Stimulated activated CD4-positive, alpha-beta T cell treated with anti-CD3 and anti-CD28 coated beads, Interleukin-4, amount 100 ng/mL, for 4 hours (primary cell): ENCODE measurements around the gene ZNF335.
"Not testable (repeated sequence)": the region's sequence is repeated elsewhere in the genome, so short reads cannot be mapped to it uniquely, and the experiment has no call there.

Experiments
- DNase-seq, 2 experiments: peaks; one replicate each; pipeline ENCODE4 v3.0.0-alpha.2; 2020

Gene ZNF335

DNA sequence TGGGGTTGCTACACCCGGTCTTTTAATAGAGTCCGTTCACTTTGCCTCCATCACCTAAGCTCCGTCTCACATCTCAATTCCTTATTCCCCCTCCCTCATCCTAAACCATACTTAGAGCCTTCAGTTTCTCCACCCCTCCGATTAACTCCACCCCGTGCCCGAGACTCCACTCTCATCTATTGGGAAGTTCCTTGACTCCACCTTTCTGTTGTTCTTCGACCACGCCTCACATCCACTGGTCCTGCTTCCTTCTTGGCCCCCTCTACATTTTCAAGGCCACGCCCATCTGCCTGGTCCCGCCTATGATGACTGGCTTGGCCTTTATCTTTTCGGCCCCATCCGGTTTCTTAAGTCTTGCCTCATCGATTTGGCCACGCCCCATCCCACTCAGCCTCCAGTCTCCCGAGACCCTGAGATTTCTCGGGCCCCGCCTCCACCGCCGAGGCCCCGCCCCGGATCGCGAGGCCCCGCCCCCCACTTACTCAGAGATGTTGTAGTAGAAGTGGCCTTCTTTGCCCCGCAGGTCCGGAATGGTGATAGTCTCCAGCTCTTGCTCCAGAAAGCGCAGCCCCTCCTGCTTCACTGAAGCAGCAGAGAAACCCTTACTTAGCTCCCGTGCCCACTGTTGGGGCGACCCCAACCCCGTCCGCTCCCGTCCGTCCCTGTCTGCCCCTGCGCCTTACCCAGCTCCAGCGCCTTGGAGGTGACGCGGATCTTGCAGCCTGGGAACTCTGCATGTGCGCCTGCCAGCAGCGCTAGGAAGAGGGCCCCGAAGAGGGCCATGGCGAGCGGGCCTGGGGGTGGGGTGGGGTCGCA lies 61.1 kb downstream of the ZNF335 start:
- peak; percentile 87 to 89 for DNase-seq

DNA sequence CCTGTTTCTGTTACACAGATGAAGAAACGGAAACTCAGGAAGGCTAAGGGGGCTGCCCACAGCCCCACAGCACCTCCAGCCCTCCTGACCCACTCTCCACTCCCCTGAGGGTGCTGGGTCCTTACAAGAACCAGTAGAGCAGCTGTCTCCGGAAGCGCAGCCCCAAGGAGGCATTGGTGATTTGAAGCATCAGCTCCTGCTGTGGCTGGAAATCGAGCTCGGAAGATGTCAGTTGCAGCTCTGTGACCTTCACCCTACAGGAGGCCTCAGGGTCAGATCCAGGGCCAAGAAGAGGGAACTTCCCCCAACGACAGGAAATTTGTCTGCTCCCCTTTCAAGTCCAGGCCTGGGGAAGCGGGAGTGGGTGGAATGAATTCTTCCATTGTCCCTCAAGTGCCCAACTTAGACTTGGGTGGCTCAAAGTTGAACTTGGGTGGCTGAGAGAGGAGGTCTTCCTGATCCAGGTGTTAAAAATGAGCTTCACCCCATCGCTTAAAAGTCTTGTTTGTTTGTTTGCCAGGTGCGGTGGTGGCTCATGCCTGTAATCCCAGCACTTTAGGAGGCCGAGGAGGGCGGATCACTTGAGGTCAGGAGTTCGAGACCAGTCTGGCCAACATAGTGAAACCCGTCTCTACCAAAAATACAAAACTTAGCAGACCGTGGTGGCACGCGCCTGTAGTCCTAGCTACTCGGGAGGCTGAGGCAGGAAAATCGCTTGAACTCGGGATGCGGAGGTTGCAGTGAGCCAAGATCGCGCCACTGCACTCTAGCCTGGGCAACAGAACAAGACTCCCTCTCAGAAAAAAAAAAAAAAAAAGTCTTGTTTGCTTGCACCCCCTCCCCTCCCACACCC lies 62.0 kb downstream of the ZNF335 start:
- DNase-seq: no peak

DNA sequence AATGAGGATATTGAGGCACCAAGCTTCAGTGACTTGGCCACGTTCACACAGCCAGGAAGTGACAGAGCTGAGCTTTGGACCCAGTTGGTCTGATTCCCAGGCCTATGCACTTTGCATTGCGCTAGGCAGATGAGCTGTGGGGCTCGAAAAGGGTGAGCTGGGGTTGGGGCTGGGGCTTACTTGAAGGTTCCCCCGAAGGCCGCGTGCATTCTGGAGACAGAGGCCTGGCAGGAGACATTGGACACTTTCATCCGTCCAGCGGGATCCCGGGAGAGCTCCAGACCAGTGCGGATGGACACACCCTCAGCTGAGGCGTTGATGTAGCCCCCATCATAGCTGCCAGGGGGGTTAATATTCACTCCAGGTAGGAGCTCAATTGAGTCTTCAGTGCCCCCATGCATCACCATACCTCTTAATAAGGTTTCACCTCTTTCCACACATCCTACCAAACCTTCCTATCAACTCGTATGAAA lies 62.6 kb downstream of the ZNF335 start:
- no peak for DNase-seq

DNA sequence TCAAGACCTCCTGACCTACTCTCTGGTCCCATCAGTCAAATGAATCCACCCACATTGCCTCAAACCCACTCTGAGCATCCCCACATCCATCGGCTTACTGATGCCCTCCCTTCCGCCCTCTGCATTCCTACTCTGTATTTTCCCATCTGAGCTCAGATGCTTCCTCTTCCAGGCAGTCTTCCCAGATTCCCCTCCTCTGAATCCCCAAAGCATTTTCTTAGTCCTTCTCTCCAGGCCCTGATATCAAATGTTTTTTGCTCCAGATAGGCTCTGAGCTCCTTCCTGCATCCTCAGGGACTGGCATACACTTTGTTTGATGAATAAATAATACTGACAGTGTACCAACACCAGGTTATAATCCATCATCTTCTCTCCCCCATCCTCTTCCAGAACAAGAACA lies 63.9 kb downstream of the ZNF335 start:
- DNase-seq: no peak

DNA sequence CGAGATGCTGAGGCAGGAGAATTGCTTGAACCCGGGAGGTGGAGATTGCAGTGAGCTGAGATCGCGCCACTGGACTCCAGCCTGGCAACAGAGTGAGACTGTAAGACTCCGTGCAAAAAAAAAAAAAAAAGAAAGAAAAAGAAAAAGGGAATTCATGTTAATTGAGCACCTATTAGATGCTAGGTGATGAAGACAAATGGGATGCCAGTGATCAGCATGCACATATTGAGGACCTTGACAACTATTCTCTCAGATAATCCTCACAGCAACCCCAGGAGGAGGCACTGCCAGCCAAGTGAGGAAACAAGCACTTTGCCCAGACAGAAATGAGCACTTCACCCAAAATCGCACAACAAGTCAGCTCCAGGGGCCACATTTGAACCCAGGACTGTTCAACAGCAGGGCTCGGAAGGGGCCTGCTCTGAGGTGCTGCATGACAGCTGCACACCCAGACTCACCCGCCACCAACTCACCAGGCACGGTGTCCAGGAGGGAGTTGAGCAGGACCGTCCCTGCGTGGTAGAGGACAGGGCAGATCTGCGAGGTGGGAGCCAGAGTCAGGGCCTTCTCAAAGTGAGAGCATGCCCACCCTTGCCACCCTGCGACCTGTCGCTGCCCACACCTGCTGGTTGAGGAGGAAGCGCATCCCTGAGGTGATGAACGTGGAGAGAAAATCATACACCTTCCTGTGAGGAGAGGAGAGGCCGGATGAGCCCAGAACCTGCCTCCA lies 64.6 kb downstream of the ZNF335 start:
- DNase-seq: no peak

DNA sequence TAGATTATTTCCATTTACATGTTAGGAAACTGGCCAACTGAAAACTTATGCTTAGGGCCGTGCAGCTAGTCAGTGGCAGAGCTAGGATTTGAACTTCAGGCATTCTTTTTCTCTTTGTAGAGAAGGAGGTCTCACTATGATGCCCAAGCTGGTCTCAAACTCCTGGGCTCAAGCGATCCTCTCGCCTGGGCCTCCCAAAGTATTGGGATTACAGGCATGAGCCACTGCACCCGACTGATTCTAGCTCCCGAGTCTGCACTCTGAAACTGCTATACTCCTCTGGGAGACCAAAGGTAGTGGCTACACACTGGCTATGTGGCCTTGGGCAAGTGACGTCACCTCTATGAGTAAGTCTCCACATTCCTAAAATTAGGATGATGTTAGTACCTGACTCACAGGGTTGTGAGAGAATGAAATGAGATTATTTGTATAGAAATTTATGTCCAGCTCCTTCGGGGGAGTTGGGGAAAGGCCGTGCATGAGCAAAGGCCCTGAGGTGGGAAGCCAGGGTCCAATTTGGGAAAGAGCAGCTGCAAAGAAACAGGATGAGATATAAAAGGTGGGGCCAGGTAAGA lies 66.4 kb downstream of the ZNF335 start:
- no peak for DNase-seq

DNA sequence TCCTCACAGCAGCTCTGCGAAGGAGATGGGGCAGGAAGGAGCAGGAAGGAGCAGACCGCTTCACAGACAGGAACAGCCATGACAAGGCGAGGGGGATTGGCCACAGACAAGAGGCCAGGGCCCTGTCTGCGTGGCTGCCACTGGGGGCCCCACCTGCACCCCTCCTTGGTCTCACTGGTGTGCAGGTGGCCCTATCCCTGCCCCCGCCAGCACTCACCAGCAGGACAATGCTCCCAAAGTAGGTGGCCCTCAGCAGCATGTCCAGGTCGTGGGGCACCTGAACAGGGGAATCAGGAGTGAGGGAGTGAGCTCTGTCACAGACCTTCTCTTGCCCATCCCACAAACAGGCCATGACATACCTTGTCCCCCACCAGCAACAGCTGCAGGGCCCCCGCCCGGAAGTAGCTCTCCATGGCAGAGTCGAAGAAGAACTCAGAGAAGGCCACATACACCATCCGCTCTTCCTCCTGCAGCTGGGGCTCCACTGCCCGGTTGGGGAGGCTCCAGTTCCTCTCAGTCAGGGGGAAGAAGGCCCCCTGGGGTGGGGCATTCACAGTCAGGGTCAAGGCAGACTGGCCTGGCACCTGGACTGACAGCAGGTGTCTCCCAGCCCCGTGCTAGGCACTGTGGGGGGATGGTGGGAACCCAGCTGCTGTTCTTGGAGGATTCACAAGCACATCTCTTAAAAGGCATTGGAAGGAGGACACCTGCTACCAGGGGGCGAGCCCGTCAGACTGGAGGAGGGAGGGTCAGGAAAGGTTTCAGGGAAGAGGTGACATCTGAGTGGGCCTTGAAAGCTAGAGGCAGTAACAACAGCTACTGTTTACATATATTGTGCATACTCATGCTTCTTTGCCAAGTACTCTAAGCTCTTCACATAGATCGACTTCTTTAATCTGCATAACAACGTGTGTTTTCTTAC lies 67.2 kb downstream of the ZNF335 start:
- no peak for DNase-seq

DNA sequence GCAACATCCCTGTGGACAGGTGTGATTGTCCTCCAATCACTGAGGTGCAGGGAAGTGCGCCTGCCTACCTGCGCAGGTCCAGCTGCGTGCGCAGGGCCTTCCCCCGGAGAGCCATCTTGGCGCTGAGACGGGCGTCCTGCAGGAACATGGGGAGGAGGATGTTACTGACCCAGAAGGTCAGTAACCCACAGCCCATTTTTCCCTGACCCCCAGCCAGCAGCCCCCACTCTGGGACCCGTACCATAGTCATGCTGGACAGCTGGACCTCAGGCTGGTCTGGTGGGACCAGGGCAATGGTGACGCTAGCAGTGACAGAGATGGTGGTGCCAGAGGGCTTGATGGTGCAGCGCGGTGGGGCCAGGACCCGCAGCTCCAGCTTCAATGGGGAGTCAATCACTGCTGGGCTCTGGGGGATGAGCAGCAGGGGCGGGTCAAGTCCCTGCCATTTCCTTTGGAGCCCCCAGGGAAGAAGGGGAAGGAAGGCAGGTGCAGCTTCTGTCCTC lies 69.8 kb downstream of the ZNF335 start:
- DNase-seq: no peak

DNA sequence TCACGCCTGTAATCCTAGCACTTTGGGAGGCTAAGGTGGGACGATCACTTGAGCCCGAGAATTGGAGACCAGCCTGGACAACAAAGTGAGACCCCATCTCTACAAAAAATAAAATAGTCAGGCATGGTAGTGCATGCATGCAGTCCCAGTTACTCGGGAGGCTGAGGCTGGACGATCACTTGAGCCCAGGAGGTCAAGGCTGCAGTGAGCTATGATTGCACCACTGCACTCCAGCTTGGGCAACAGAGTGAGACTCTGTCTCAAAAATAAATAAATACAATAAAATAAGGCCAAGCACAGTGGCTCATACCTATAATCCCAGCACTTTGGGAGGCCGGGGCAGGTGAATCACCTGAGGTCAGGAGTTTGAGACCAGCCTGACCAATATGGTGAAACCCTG lies 70.7 kb downstream of the ZNF335 start:
- not testable (repeated sequence) for DNase-seq

DNA sequence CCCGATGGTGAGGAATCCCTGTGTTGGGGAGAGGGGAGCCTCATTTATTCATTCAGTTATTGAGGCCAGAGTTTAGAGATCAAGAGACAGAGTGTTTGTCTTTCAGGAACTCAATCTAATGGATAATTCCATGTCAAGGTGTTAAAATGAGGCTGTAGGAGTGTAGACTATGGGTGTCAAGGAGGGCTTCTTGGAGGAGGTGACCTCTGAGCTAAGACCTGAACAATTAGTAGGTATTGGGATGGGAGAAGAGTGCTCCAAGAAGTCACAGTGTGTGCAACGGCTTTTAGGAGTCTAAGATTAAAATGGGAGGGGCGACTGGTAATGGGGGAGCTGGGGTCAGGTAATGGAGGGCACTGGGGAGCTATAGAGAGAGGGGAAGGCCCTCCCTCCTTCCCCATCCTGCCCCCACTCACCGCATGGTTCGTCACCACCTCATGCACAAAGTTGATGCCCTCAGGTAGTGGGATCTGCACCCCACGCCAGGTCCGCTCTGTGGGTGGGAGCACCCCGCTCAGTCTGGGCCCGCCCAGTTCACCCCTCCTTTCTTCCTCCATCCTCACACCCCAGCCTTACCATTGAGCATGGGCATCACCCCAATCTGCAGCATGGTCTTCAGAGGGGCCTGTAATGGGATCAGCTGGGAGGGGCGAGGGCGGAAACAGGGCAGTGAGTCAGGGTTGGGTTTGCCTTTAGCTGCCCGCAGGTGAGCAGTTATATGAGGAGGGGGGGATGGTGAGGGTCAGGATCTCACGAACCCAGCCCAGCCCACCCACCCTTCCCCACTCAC lies 72.8 kb downstream of the ZNF335 start:
- no peak for DNase-seq
